Colonic mucosa (tissue), 4 donors: ENCODE data around the gene LHFPL6. TPM values are rescaled to one million over a fixed set of nuclear protein-coding genes. Genes with fewer than 3 reads are reported as not detected.

Experiments used
- DNase-seq: peaks from one replicate; pipeline ENCODE4 v3.0.0-alpha.2; 2020
- H3K27ac ChIP-seq: fragments of 200-600 bp; one replicate; pipeline ENCODE4 v1.8.0; 2021
- H3K27me3 ChIP-seq: fragments of 200-600 bp; one replicate; pipeline ENCODE4 v1.8.0; 2021
- H3K36me3 ChIP-seq: fragments of 200-600 bp; one replicate; pipeline ENCODE4 v1.8.0; 2021
- H3K4me1 ChIP-seq: fragments of 200-600 bp; one replicate; pipeline ENCODE4 v1.8.0; 2021; ENCODE audit warnings: mild to moderate bottlenecking
- H3K4me3 ChIP-seq: fragments of 200-600 bp; one replicate; pipeline ENCODE4 v1.8.0; 2021
- H3K9ac ChIP-seq, 2 donors: one replicate each; pipeline ENCODE4 v1.7.0; 2013; ENCODE audit warnings: control low read depth in 2 of 2, low read depth in 2 of 2, low read length in 2 of 2
- H3K9me3 ChIP-seq: fragments of 200-600 bp; one replicate; pipeline ENCODE4 v1.8.0; 2021
- intact Hi-C: fragments of 100-400 bp; cut with DNase I; formaldehyde crosslinking; loops from one replicate; pipeline ENCODE4 v1.14.1; 2022
- total RNA-seq, 2 donors: library from RNA; stranded (reverse); fragmentation: NEBNext Ultra II Directional in 1 of 2; extraction: Animal tissue kit (Norgen Biotek cat#: 25700) in 1 of 2; gene quantifications; one replicate each; pipeline ENCODE4 v1.2.1, GENCODE V29; 2021
- TF ChIP-seq, protein P1 (sequence below): fragments of 200-600 bp; IDR thresholded peaks from one replicate; pipeline ENCODE4 v1.8.0; 2022; ENCODE audit warnings: antibody characterized with exemption, mild to moderate bottlenecking
- donor health status: healthy.
- donor health status: DM: no; HTN: no; CAD: no.
- donor health status: DM: no; HTN: no; CAD: no.

LHFPL6 gene
- total RNA-seq, 2 donors from 2014 or later, result 4.3 to 10.1 TPM

GRCh38 chr13:39452417-39452816 is 150.6 kb downstream of the LHFPL6 start:
- intact Hi-C loops, result no loop called here
- Histone ChIP-seq H3K4me3 (no peak overlapping the region), H3K9me3 (no peaks in the 10 kb centered on the region), H3K4me1 (no peaks in the 10 kb centered on the region), H3K36me3 (no peaks in the 10 kb centered on the region), H3K27ac (no peak overlapping the region), H3K9ac (no peak overlapping the region), H3K27me3 (no peaks in the 10 kb centered on the region)
- DNase-seq, result no peak
- TF ChIP-seq, protein P1, sequence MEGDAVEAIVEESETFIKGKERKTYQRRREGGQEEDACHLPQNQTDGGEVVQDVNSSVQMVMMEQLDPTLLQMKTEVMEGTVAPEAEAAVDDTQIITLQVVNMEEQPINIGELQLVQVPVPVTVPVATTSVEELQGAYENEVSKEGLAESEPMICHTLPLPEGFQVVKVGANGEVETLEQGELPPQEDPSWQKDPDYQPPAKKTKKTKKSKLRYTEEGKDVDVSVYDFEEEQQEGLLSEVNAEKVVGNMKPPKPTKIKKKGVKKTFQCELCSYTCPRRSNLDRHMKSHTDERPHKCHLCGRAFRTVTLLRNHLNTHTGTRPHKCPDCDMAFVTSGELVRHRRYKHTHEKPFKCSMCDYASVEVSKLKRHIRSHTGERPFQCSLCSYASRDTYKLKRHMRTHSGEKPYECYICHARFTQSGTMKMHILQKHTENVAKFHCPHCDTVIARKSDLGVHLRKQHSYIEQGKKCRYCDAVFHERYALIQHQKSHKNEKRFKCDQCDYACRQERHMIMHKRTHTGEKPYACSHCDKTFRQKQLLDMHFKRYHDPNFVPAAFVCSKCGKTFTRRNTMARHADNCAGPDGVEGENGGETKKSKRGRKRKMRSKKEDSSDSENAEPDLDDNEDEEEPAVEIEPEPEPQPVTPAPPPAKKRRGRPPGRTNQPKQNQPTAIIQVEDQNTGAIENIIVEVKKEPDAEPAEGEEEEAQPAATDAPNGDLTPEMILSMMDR, result no peak

GRCh38 chr13:39451860-39452301 is 151.1 kb downstream of the LHFPL6 start:
- Histone ChIP-seq H3K4me1 (no peaks in the 10 kb centered on the region), H3K9ac (no peak overlapping the region), H3K27me3 (no peaks in the 10 kb centered on the region), H3K27ac (no peak overlapping the region), H3K9me3 (no peaks in the 10 kb centered on the region), H3K36me3 (no peaks in the 10 kb centered on the region), H3K4me3 (no peak overlapping the region)
- no peak for DNase-seq
- TF ChIP-seq, protein P1, result no peak
- intact Hi-C loops, result no loop called here

DNA sequence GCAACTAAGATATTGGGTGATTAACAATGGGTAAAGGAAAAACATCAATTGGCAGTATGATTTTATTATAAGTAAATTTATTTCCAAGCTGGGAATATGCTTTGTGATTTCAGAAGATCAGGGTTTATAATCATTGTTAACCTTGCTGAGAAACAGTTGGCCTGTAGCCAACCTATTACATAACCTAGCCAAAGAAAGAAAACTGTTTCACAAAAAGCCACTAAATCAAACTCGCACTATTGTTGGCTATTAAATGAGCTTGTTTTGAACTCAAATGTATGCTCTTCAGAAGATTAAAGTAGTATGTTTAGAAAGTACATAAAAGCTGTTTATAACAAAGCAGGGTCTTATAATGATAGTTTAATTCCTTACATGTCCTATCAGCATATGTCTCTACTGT is 151.7 kb downstream of the LHFPL6 start:
- no peak overlapping the region for H3K27ac ChIP-seq
- intact Hi-C loops, result no loop called here

GRCh38 chr13:39450176-39450575 is 152.8 kb downstream of the LHFPL6 start:
- Histone ChIP-seq H3K9me3 (no peaks in the 10 kb centered on the region), H3K4me3 (no peak overlapping the region), H3K27me3 (no peaks in the 10 kb centered on the region), H3K9ac (no peak overlapping the region), H3K27ac (no peak overlapping the region), H3K36me3 (no peaks in the 10 kb centered on the region), H3K4me1 (no peaks in the 10 kb centered on the region)
- intact Hi-C loops, result no loop called here
- TF ChIP-seq, protein P1, result no peak
- DNase-seq, result no peak

More for the DNA sequence above, 151.7 kb downstream of the LHFPL6 start:
- TF ChIP-seq, protein P1, result no peak
- no peak for DNase-seq
- Histone ChIP-seq H3K4me3 (no peak overlapping the region), H3K27me3 (no peaks in the 10 kb centered on the region), H3K36me3 (no peaks in the 10 kb centered on the region), H3K9ac (no peak overlapping the region), H3K4me1 (no peaks in the 10 kb centered on the region), H3K9me3 (no peaks in the 10 kb centered on the region)

DNA sequence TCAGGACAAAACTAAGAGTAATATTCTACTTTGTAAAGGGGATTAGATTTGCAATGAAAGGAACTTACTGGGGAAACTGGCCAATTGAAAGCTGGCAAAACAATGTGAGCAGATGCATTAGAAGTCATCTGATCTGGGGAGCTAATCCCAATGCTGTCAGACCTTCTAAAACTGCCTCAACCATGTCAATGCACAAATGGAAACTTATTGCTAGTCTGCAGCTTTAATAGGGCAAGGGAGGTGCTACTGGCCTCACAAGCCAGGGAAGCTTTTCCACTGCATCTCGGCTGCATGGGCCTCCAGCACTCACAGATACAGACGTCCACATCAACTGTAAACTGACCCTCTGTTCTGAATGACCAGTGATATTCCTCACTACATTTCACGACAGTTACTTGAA is 154.2 kb downstream of the LHFPL6 start:
- DNase-seq, result no peak
- intact Hi-C loops, result no loop called here
- Histone ChIP-seq H3K27ac (no peak overlapping the region), H3K36me3 (no peaks in the 10 kb centered on the region), H3K4me1 (no peaks in the 10 kb centered on the region), H3K9ac (no peak overlapping the region), H3K4me3 (no peak overlapping the region), H3K27me3 (no peaks in the 10 kb centered on the region), H3K9me3 (no peaks in the 10 kb centered on the region)
- TF ChIP-seq, protein P1, result no peak
